Stimulated activated CD4-positive, alpha-beta T cell treated with anti-CD3 and anti-CD28 coated beads, Interleukin-1b, Interleukin-23, amount 100 ng/mL, for 24 hours (primary cell): Measurements from ENCODE around the gene IFT43.

ENCODE experiments used
- DNase-seq, 4 experiments: peaks; one replicate each; pipeline ENCODE4 v3.0.0-alpha.2; 2020; ENCODE audit warnings: low read depth in 4 of 4, low spot score in 1 of 4

Gene IFT43

GRCh38 chr14:75985618-75986438, at the start of gene IFT43:
TSS of gene IFT43 (plus strand) at chr14:75985763. CDS start at chr14:75985787, 24 bp downstream.
- peak; percentile 81 to 95 (median 88) for DNase-seq

DNA sequence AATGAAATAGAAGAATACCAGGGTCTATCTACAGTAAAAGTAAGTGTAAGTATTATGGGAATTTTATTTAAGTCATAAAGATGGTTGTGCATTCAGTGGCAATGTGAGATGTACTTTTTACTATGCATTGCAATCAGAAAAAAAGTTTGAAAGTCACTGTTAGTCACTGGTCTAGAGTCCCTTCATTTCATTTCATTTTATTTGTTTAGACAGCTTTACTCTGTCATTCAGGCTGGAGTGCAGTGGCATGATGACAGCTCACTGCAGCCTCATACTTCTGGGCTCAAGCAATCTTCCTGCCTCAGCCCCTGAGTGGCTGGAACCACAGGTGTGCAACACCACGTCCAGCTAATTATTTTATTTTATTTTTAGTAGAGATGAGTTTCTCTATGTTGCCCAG, 46.4 kb upstream of the IFT43 start:
- no peak for DNase-seq

DNA sequence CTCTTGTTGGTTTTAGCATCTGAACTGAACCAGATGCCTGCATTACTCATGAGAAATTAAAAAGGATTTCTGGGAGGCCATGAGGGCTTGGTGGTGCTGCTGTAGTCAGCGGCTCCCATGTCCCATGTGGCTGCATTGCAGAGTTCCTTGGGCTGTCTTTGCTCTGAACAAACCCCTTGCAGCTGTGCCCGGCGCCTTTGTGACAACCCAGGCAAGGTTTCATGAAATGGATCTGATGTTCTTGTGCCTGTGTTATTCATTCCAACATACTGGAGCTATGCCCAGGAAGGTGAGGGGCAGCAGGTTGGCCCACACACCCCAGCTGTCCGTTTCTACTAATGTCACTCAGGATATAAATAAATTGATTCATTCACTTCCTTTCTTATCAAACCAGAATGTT, 44.5 kb upstream of the IFT43 start:
- DNase-seq = no peak

GRCh38 chr14:75944607-75945241, 40.8 kb upstream of the IFT43 start:
- DNase-seq = no peak

DNA sequence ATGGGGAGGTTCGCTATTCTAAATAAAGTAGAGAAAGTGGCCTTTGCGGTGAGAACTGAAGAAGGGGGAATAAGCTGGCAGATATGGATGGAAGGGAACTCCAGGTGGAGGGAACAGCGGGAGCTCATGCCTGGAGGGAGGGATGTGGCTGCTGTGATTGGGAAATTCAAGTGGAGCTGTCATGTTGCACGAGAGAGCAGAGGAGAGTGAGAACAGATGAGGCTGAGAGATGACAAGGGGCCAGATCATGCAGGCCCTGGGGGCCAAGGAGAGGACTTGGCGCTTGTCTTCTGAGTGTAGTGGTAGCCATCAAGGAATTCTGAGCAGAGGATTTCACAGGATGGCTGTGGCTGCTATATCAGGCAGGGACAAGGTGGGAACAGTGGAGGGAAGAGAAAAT, 38.8 kb upstream of the IFT43 start:
- DNase-seq = no peak

DNA sequence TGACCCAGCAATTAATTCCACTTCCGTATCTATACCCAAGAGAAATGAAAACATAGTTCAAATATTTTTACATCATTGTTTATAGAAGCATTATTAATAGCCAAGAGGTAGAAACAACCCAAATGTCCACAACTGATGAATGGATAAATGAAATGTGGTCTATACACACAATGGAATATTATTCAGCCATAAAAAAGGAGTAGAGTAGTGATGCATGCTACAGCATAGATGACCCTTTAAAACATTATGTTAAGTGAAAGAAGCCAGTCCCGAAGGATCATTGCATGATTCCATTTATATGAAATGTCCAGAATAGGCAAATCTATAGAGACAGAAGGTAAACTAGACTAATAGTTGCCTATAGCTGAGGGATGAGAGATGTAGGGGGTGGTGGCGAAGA, 33.1 kb upstream of the IFT43 start:
- DNase-seq = no peak

DNA sequence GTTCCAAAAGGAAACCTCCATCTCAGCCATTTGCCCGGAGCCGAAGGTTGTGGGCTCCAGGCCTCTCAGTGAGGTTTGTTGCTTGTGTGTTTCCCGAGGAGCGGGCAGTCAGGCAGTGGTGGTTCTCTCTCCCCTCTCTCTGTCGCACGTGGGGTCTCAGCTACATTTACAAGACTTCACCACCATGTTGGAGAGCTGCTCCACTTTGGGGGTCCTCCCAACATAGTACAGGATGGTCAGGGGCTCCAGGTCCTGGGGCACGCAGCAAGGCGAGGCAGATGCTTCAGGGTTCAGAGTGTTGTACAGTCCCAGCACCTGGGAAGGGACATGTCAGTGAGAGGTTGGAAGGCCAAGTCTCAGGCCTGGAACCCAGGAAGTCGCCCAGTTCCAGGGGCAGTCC, 26.5 kb upstream of the IFT43 start:
- no peak for DNase-seq

DNA sequence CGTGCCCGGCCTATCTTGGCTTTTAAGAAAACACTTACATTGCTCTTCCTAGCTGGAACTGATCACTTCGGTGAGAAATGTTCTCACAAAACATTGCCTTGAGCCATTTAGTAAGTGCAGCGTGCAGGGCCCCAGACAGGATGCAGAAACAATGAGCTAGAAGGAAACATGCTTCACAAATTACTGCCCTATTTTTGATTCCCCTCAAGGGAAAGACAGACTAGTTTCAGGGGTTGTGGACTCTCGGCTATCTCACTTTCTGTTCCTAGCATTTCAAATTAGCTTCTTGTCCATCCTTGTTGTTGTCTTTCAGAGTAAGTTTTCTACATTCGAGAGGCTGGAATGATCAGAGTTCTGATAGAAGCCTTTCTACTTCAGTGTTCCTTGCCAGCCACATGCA, 25.3 kb upstream of the IFT43 start:
- no peak for DNase-seq

DNA sequence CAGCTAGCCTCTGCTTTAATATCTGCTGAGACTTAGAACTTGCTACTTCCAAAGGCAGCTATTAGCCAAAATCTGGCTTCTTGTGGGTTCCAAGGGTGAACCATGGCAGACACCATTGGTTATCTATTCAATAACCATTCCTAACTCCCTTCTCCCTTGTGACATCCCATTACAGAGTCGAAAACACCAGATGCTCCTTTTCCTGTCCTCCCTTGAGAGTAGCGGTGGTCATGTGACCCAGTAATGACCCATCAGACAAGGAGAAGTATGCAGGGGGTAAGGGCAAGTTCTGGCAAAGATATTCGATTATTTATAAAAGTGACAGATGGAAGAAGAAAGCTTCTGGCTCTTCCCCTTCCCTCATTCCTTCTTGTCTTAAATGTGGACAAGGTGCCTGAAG, 23.9 kb upstream of the IFT43 start:
- DNase-seq = no peak

DNA sequence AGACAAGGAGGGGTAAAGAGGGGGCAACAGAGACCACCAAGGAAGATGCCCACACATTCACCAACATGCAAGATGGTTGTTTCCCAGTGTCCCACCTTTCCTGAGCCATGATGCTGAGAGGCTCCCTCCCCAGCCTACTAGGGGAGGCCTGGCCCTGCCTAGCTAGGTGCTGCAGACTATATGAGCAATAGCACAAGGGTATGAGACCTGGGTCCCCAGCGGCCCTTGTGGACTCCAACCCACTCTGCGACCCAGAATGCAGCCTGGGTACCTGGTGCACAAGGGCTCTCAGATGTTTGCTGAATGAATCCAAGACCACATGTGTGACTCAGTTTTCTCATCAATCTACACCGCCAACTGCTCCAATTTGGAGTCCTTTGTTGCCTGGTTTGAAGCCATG, 17.7 kb upstream of the IFT43 start:
- DNase-seq = no peak

DNA sequence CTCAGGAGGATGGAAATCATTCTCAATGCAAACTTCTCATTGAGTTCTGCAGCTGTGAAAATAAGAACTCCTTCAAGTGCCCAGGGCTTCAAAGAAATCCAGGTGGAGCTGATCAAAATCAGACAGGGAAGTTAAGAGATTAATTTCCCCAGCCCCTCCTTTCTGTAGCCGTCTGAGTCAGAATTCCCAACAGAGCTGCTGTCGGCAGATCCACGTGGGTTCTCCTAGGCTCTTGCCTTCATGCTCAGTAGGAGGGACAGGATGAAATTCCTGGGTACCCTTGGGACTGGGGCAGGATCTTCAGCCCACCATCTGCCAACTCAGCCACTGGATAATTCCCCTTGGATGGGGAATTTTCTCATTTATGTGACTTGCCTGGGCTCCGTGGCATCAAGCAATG, 17.1 kb upstream of the IFT43 start:
- no peak for DNase-seq

GRCh38 chr14:75969126-75969525, 16.4 kb upstream of the IFT43 start:
- DNase-seq = no peak

DNA sequence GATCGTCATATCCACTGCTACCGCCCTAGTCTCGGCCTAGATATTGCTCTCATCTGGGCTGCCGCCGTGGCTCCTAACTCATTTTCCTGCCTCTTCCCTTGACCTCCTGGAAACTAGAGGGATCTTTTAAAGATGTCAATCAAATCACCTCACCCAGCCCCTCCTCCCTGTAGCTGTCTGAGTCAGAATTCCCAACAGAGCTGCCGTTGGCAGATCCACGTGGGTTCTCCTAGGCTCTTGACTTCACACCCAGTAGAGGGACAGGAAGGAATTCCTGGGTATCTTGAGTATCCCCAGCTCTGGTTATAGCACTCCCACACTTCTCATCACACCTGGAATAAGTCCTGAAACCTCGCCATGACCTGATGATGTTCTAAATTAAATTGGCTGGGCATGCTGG, 15.7 kb upstream of the IFT43 start:
- DNase-seq = no peak

- no peak for DNase-seq
These were observed 14.6 kb upstream of the IFT43 start for GRCh38 chr14:75970989-75971388.

GRCh38 chr14:75971509-75971908, 14.1 kb upstream of the IFT43 start:
- no peak for DNase-seq

DNA sequence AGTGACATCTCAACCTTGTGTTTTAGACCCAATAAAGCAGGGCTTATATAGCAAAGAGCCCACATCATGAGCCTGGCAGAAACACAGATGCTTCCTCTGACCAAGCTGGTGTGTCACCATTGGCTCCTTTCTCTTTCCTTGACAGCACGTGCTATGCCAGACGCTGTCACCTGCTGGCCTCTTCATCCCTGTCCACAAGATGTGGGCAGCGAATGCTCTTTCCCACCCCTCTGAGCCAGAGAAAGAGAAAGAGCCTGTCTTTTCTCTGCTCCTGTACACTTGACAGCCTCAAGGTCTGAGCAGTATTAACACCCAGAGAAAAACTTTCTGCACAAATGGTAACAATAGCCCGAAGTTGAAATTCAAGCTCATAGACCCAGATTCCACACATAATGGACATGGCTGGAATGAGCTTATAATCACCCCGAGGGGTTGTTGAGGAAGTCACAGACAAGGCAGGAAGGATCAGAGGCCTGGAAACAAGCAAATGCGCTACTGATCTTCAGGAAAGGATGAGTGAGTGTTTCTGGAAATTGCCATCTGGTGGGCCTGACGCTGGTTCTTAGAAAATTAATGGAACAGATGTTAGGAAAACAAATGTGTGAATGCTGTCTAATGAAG, 12.7 kb upstream of the IFT43 start:
- no peak for DNase-seq

DNA sequence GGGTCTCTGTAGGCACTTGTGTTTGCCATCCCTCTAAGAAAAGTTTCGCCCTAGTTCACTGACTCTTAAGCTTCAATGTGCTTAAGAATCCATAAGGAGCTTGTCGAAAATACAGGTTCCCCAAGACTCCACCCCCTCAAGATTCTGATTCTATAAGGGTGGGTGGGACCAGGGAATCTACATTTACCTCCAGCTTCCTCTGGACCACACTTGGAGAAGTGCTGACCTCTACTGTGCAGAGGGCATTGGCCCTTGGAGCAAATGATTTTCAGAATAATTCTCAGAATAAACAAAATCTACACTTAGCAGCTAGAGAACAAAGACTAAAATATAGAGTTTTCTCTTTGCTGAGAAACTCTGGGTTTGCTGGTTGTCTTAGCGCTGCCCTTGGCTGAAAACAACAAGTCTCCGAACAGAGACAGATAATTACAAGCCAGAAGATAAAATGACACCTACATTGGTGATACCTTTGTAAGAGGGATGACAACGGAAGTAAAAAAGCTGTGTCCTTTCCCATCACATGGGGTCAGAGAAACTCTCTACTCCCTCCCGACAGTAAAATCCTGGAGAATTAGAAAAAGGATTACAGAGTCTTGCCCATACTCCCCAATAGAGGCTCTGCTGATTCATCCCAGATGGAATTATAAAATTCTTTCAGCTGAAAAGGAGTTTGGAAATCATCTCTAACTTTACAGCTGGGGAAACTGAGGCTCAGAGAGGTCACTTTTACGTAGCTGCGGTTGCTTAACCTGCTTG, 8.6 kb upstream of the IFT43 start:
- no peak for DNase-seq

- no peak for DNase-seq
These were observed 8.0 kb upstream of the IFT43 start for GRCh38 chr14:75977582-75977943.

- no peak for DNase-seq
These were observed 7.3 kb upstream of the IFT43 start for GRCh38 chr14:75978249-75978731.

DNA sequence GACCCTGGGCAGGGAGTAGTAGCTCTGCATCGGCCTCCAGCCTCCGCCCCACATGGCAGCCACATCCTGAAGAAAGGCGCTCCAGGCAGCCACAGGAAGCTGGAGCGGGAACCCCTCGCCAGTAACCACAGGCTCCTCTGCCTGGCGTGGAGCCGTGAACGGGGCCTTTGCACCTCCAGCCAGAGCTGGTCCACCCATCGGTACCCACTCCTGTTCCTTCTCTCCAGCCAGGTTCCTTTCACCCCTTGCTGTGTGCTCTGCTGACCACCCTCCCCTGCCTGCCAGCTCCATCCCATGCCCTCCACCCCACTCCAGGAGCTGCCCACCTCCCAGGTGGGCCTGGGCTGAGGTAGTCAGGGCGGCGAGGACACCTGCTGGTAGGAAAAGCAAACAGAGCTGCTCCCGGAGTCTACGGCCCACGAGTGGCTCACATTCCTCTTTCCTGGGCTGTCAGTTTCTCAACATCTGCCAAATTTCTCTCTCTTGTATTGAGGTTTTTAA, 6.4 kb upstream of the IFT43 start:
- no peak for DNase-seq
